ENCODE data around the gene ABCB7.
"Not testable (repeated sequence)": the region's sequence is repeated elsewhere in the genome, so short reads cannot be mapped to it uniquely, and the experiment has no call there.

ABCB7 gene

GRCh38 chrX:75107863-75108509 lies 48.1 kb downstream of the ABCB7 start:
- no peak for DNase-seq (ENCODE audit: insufficient read length, low spot score)
- no peak for FAIRE-seq

DNA sequence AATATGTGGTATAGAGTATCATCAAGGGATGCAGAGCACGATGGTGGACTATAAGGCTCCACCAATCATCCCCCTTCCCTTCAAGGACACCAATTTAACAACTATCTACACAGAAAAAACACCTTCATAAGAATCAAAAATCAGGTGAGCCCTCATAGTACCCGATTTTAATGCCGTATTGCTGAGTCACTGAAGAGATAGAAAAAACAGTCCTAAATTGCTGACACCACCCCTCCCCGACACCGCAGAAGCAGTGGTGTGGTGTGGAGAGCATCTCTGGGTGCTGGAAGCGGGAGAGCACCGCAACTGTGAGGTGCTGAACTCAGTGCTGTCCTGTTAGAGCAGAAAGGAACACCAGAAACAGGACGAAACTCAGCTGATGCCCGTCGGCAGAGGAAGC lies 49.3 kb downstream of the ABCB7 start:
- DNase-seq (ENCODE audit: insufficient read length, low spot score) (no peak), FAIRE-seq (no peak)

DNA sequence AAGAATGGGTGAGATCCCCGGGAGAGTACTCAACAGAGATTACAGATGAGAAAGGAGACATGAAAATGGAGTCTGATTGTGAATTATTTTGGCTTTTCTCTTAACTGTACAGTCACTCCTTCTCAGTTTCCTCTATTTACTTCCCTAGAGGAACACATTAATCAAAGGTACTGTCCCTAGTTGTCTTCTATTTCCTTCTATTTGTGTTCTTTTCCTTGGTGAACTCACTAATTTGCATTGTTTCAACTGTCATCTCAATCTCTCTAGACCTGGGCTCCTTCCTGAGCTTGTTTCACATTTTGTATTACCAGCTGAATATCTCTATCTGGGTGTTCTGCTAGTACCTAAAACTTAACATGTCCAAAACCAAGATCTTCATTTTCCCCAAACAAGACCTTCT lies 59.8 kb downstream of the ABCB7 start:
- DNase-seq (ENCODE audit: insufficient read length, low spot score) (no peak), FAIRE-seq (no peak)

- DNase-seq (ENCODE audit: insufficient read length, low spot score) (no peak), FAIRE-seq (no peak)
Measured at GRCh38 chrX:75086731-75087195, 69.3 kb downstream of the ABCB7 start.

GRCh38 chrX:75084757-75085156 lies 71.3 kb downstream of the ABCB7 start:
- FAIRE-seq (no peak), DNase-seq (ENCODE audit: insufficient read length, low spot score) (no peak)

- FAIRE-seq (no peak), DNase-seq (ENCODE audit: insufficient read length, low spot score) (no peak)
Measured at GRCh38 chrX:75076429-75076828, 79.7 kb downstream of the ABCB7 start.

DNA sequence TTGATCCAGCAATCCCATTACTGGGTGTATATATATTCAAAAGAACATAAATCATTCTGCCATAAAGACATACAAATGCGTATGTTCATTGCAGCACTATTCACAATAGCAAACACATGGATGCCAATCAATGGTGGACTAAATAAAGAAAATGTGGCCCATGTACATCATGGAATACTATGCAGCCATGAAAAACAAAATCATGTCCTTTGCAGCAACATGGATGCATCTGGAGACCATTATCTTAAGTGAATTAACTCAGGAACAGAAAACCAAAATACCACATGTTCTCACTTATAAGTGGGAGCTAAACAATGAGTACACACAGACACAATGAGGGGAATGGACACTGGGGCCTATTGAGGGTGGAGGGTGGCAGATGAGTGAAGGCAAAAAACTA lies 81.6 kb downstream of the ABCB7 start:
- DNase-seq (ENCODE audit: insufficient read length, low spot score), result no peak
- no peak for FAIRE-seq

DNA sequence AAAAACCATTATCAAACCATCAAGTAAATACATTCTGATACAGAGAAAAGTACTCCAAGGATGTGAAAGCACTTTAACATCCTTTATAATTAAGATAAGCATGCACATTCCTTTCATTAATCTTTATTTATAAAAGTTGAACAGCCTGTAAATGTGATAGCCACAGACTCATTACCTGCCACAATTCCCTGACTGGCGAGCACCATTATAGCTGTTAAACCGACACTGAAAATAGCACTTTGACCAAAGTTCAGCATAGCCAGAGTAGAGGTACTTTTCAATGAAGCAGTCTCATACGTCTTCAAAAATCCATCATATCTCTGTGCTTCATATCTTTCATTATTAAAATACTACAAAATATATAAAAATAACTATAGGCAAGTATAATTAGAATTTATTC lies 84.7 kb downstream of the ABCB7 start:
- no peak for DNase-seq (ENCODE audit: insufficient read length, low spot score)
- no peak for FAIRE-seq

GRCh38 chrX:75067931-75068330 lies 88.2 kb downstream of the ABCB7 start:
- DNase-seq (ENCODE audit: insufficient read length, low spot score) (no peak), FAIRE-seq (no peak)

DNA sequence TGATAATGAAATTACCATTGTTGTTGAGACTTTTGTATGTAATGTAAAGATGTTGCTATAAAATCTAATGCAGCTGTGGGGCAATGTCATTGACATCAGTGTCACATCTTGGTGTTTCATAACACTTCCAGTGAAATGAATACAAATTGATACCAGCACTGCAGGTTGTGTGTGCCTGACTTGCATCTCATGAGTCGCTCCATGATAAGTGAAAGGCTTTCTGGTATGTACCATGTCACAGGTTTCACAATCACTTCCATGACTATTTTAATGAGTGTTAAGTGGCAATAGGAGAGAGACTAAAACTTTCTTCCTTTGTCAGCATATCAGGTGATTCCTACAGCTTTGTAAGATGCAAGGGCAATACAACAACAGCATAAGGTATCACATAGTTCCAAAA lies 94.4 kb downstream of the ABCB7 start:
- FAIRE-seq (no peak), DNase-seq (ENCODE audit: insufficient read length, low spot score) (no peak)

- FAIRE-seq, result no peak
- DNase-seq (ENCODE audit: insufficient read length, low spot score), result no peak
Measured at GRCh38 chrX:75051047-75051446, 105.0 kb downstream of the ABCB7 start.

GRCh38 chrX:75045369-75045768 lies 110.7 kb downstream of the ABCB7 start:
- FAIRE-seq (no peak), DNase-seq (ENCODE audit: insufficient read length, low spot score) (no peak)

DNA sequence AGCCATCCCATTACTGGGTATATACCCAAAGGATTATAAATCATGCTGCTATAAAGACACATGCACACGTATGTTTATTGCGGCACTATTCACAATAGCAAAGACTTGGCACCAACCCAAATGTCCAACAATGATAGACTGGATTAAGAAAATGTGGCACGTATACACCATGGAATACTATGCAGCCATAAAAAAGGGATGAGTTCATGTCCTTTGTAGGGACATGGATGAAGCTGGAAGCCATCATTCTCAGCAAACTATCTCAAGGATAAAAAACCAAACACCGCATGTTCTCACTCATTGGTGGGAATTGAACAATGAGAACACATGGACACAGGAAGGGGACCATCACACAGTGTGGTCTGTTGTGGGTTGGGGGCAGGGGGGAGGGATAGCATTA lies 111.9 kb downstream of the ABCB7 start:
- DNase-seq (ENCODE audit: insufficient read length, low spot score); FAIRE-seq: not testable (repeated sequence)

DNA sequence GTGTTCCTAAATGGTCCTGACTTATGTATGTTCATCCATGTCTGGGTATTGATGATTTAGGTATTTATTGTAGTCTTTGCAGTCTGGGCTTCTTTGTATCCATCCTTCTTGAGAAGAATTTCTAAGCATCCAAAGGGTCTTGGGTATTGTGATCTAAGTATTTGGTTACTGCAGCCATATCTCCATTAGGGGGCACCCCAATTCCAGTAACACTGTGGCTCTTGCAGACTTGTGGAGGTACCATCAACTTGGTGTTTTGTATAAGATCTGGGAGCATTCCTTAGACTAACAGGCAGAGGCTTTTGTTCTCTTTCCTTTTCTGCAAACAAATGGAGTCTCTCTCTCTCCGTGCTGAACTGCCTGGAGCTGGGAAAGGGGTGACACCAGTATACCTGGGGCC lies 117.2 kb downstream of the ABCB7 start:
- DNase-seq (ENCODE audit: insufficient read length, low spot score), result no peak

More for the DNA sequence above, 117.2 kb downstream of the ABCB7 start:
- no peak for FAIRE-seq
